Anterior cingulate cortex (tissue), 58 donors: Measurements from ENCODE around the gene PTPA.
"Not testable (repeated sequence)": the region's sequence is repeated elsewhere in the genome, so short reads cannot be mapped to it uniquely, and the experiment has no call there.

Experiments
- DNase-seq, 58 donors: peaks; one replicate each; lab custom pipeline; 2025; lab: John Stamatoyannopoulos, UW

PTPA gene

GRCh38 chr9:129107651-129108050, 3.6 kb upstream of the PTPA start:
- DNase-seq: no peak

GRCh38 chr9:129108083-129108804, 3.0 kb upstream of the PTPA start:
- no peak for DNase-seq

GRCh38 chr9:129108805-129109536, 2.2 kb upstream of the PTPA start:
- no peak for DNase-seq

- DNase-seq: no peak
Measured at GRCh38 chr9:129109537-129109903, 1.7 kb upstream of the PTPA start.

- peak in 4 of 58 donors; percentile 36 to 56 (median 47) for DNase-seq
Measured at GRCh38 chr9:129109952-129110739, 1.1 kb upstream of the PTPA start.

GRCh38 chr9:129111528-129112151, 425 bp downstream of the PTPA start:
- DNase-seq: peak in 28 of 58 donors; percentile 21 to 88 (median 52)

GRCh38 chr9:129112526-129112925, 1.3 kb downstream of the PTPA start:
- not testable (repeated sequence) for DNase-seq

- no peak for DNase-seq
Measured at GRCh38 chr9:129113645-129114304, 2.6 kb downstream of the PTPA start.

GRCh38 chr9:129118799-129119198, 7.6 kb downstream of the PTPA start:
- no peak for DNase-seq

- peak in 35 of 58 donors; percentile 12 to 80 (median 40) for DNase-seq
Measured at GRCh38 chr9:129121483-129121882, 10.3 kb downstream of the PTPA start.

GRCh38 chr9:129122133-129122532, 10.9 kb downstream of the PTPA start:
- no peak for DNase-seq

GRCh38 chr9:129122976-129123375, 11.8 kb downstream of the PTPA start:
- DNase-seq: not testable (repeated sequence)

- no peak for DNase-seq
Measured at GRCh38 chr9:129124506-129125069, 13.4 kb downstream of the PTPA start.

GRCh38 chr9:129125478-129125877, 14.3 kb downstream of the PTPA start:
- DNase-seq: no peak

GRCh38 chr9:129126749-129127618, 15.8 kb downstream of the PTPA start:
- DNase-seq: peak in 14 of 58 donors; percentile 11 to 54 (median 25)

GRCh38 chr9:129128689-129129088, 17.5 kb downstream of the PTPA start:
- no peak for DNase-seq

GRCh38 chr9:129130271-129130670, 19.1 kb downstream of the PTPA start:
- DNase-seq: not testable (repeated sequence)

- no peak for DNase-seq
Measured at GRCh38 chr9:129130791-129131190, 19.6 kb downstream of the PTPA start.
